ENCODE results near the gene FOXL1. TPM values are rescaled to one million over a fixed set of nuclear protein-coding genes. Genes with fewer than 3 reads are reported as not detected.

FOXL1 gene
- total and polyA plus RNA-seq, 2 of the 13 experiments (the other 11 are each of a cell fraction or from before 2014, with no cell fraction given): not detected

GRCh38 chr16:86590501-86591144, 12.3 kb downstream of the FOXL1 start:
- Histone ChIP-seq H3K9me3 (ENCODE audit: low read length) (no peaks in the 10 kb centered on the region), H3K4me3 (replicated peaks in 1 of 3; ENCODE audit: insufficient read depth in 1 of 3, low read depth in 2 of 3, low read length in 3 of 3) (no peak overlapping the region), H3K4me1 (ENCODE audit: insufficient read depth, low read length) (no peaks in the 10 kb centered on the region), H4K20me1 (ENCODE audit: insufficient read depth, low read length) (no peaks in the 10 kb centered on the region), H3K79me2 (ENCODE audit: insufficient read depth, low read length) (no peaks in the 10 kb centered on the region), H3K27me3 (ENCODE audit: control insufficient read depth in 1 of 2, insufficient read depth in 2 of 2, low read length in 2 of 2) (peaks cover 6 to 37% of the 10 kb centered on the region in 2 experiments), H3K4me2 (ENCODE audit: low read depth, low read length) (no peak overlapping the region), H3K36me3 (replicated peaks in 1 of 2; ENCODE audit: control insufficient read depth in 1 of 2, insufficient read depth in 2 of 2, low read length in 2 of 2) (no peaks in the 10 kb centered on the region), H2AFZ (ENCODE audit: low read length) (no peak overlapping the region), H3K27ac (ENCODE audit: extremely low read length, insufficient read depth, low read length) (no peak overlapping the region), H3K9ac (ENCODE audit: insufficient read depth, low read depth, low read length) (no peak overlapping the region)
- DNase-seq (ENCODE audit: low spot score) (peak; percentile 32), ATAC-seq (no peak; the same call in 2 of the 3 replicates), FAIRE-seq (no peak)
- CTCF ChIA-PET (ENCODE audit: low intra/inter-chr PET ratio, low total read pairs): no interaction called here
- BruUV-seq (replicated peaks): no TSS peak
- intact Hi-C loops (cut with micrococcal nuclease; ENCODE audit: unreplicated experiment) (no loop called here), in situ Hi-C loops (cut with HindIII; ENCODE audit: extremely low pct_ligation_motif_present, low pct_unique_long_range_greater_than_20kb) (no loop called here)
- 2% methylated on average over 4 of the region's 4 CpGs for WGBS (ENCODE audit: low lambda C conversion rate)
- POLR2A ChIA-PET: no interaction called here
- TF ChIP-seq ZNF879 (CRISPR knock-in tag; IDR thresholded peaks at IDR 0.05) (no peak), TGIF2 (CRISPR knock-in tag; IDR thresholded peaks at IDR 0.05) (no peak), FOSL2 (CRISPR knock-in tag; IDR thresholded peaks at IDR 0.05) (peak; percentile 68), ZUFSP (CRISPR knock-in tag; IDR thresholded peaks at IDR 0.05; ENCODE audit: borderline replicate concordance) (no peak), FOXA3 (CRISPR knock-in tag; IDR thresholded peaks at IDR 0.05) (peak; percentile 69), SOX5 (CRISPR knock-in tag; IDR thresholded peaks at IDR 0.05; ENCODE audit: borderline replicate concordance) (peak; percentile 81), SOX6 (IDR thresholded peaks at IDR 0.05) (no peak), SOX6 (CRISPR knock-in tag; IDR thresholded peaks at IDR 0.05) (peak; percentile 43; the same call in 1 of the 2 replicates), ZNF891 (CRISPR knock-in tag; IDR thresholded peaks at IDR 0.05) (no peak), FOXA1 (IDR thresholded peaks at IDR 0.05) (no peak), FOXA1 (CRISPR knock-in tag; IDR thresholded peaks at IDR 0.05) (no peak), ZNF503 (CRISPR knock-in tag; IDR thresholded peaks at IDR 0.05) (no peak), SOX13 (IDR thresholded peaks at IDR 0.05) (0 out of 2 replicates have a peak, but pooled peaks have one; percentile 14), SOX13 (CRISPR knock-in tag; conservative IDR thresholded peaks at IDR 0.05 in 1 of 2, IDR thresholded peaks at IDR 0.05 in 1 of 2) (peak in 1 of 2 experiments; percentile 58; a peak in 1 of 4 replicates), HNF4A (CRISPR knock-in tag; IDR thresholded peaks at IDR 0.05) (no peak), MYNN (CRISPR knock-in tag; IDR thresholded peaks at IDR 0.05; ENCODE audit: low read depth) (no peak), NFE2 (CRISPR knock-in tag; IDR thresholded peaks at IDR 0.05) (0 out of 2 replicates have a peak, but pooled peaks have one; percentile 30), FOXP1 (IDR thresholded peaks at IDR 0.05) (no peak), FOXP1 (CRISPR knock-in tag; IDR thresholded peaks at IDR 0.05) (0 out of 2 replicates have a peak, but pooled peaks have one; percentile 20)
- TF ChIP-seq, protein P1, sequence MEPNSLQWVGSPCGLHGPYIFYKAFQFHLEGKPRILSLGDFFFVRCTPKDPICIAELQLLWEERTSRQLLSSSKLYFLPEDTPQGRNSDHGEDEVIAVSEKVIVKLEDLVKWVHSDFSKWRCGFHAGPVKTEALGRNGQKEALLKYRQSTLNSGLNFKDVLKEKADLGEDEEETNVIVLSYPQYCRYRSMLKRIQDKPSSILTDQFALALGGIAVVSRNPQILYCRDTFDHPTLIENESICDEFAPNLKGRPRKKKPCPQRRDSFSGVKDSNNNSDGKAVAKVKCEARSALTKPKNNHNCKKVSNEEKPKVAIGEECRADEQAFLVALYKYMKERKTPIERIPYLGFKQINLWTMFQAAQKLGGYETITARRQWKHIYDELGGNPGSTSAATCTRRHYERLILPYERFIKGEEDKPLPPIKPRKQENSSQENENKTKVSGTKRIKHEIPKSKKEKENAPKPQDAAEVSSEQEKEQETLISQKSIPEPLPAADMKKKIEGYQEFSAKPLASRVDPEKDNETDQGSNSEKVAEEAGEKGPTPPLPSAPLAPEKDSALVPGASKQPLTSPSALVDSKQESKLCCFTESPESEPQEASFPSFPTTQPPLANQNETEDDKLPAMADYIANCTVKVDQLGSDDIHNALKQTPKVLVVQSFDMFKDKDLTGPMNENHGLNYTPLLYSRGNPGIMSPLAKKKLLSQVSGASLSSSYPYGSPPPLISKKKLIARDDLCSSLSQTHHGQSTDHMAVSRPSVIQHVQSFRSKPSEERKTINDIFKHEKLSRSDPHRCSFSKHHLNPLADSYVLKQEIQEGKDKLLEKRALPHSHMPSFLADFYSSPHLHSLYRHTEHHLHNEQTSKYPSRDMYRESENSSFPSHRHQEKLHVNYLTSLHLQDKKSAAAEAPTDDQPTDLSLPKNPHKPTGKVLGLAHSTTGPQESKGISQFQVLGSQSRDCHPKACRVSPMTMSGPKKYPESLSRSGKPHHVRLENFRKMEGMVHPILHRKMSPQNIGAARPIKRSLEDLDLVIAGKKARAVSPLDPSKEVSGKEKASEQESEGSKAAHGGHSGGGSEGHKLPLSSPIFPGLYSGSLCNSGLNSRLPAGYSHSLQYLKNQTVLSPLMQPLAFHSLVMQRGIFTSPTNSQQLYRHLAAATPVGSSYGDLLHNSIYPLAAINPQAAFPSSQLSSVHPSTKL (CRISPR knock-in tag; IDR thresholded peaks at IDR 0.05): 0 out of 2 replicates have a peak, but pooled peaks have one; percentile 21
